Measurements from ENCODE around the gene FOXP2. TPM values are rescaled to one million over a fixed set of nuclear protein-coding genes. Genes with fewer than 3 reads are reported as not detected.

FOXP2 gene
- total and polyA plus RNA-seq, 2 of the 13 experiments (the other 11 are each of a cell fraction or from before 2014, with no cell fraction given), result 0.90 TPM; not detected in 1

DNA sequence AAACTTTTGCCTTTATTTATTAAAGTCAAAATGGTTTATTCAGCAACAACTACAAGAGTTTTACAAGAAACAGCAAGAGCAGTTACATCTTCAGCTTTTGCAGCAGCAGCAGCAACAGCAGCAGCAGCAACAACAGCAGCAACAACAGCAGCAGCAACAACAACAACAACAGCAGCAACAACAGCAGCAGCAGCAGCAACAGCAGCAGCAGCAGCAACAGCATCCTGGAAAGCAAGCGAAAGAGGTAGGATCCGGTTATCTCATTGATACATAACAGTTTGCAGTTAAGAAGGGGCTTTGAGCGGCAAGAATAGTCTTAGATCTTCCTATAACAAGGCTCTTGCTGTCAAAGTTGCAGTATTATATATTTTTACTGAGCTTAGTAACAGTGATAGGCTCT lies 215.1 kb downstream of the FOXP2 start:
- in situ Hi-C loops (cut with HindIII; ENCODE audit: extremely low pct_ligation_motif_present, low pct_unique_long_range_greater_than_20kb) (no loop called here), intact Hi-C loops (cut with micrococcal nuclease; ENCODE audit: unreplicated experiment) (no loop called here)
- ChIA-PET POLR2A (no interaction called here), CTCF (ENCODE audit: low intra/inter-chr PET ratio, low total read pairs) (no interaction called here)
- H3K9me3 ChIP-seq (ENCODE audit: low read length), result no peaks in the 10 kb centered on the region
- no peaks in the 10 kb centered on the region for H3K36me3 ChIP-seq (replicated peaks in 1 of 2; ENCODE audit: control insufficient read depth in 1 of 2, insufficient read depth in 2 of 2, low read length in 2 of 2)
- H2AFZ ChIP-seq (ENCODE audit: low read length), result no peak overlapping the region
- H3K79me2 ChIP-seq (ENCODE audit: insufficient read depth, low read length), result no peaks in the 10 kb centered on the region
- FAIRE-seq (no peak), ATAC-seq (no peak), DNase-seq (ENCODE audit: low spot score) (no peak)
- H3K4me3 ChIP-seq (replicated peaks in 1 of 3; ENCODE audit: insufficient read depth in 1 of 3, low read depth in 2 of 3, low read length in 3 of 3), result no peak overlapping the region
- BruUV-seq (replicated peaks), result no TSS peak
- H4K20me1 ChIP-seq (ENCODE audit: insufficient read depth, low read length), result no peaks in the 10 kb centered on the region
- 47% methylated on average over 3 of the region's 3 CpGs for WGBS (ENCODE audit: low lambda C conversion rate)
- no peak overlapping the region for H3K4me2 ChIP-seq (ENCODE audit: low read depth, low read length)
- H3K27me3 ChIP-seq (ENCODE audit: control insufficient read depth in 1 of 2, insufficient read depth in 2 of 2, low read length in 2 of 2), result no peaks in the 10 kb centered on the region
- no peak overlapping the region for H3K27ac ChIP-seq (ENCODE audit: extremely low read length, insufficient read depth, low read length)
- TF ChIP-seq ZNF34 (CRISPR knock-in tag; IDR thresholded peaks at IDR 0.05; ENCODE audit: borderline replicate concordance) (no peak), ZMYM3 (CRISPR knock-in tag; IDR thresholded peaks at IDR 0.05) (no peak), RXRA (CRISPR knock-in tag; IDR thresholded peaks at IDR 0.05) (no peak), ZFP62 (CRISPR knock-in tag; IDR thresholded peaks at IDR 0.05) (no peak)
- no peak overlapping the region for H3K9ac ChIP-seq (ENCODE audit: insufficient read depth, low read depth, low read length)
- H3K4me1 ChIP-seq (ENCODE audit: insufficient read depth, low read length), result no peaks in the 10 kb centered on the region

DNA sequence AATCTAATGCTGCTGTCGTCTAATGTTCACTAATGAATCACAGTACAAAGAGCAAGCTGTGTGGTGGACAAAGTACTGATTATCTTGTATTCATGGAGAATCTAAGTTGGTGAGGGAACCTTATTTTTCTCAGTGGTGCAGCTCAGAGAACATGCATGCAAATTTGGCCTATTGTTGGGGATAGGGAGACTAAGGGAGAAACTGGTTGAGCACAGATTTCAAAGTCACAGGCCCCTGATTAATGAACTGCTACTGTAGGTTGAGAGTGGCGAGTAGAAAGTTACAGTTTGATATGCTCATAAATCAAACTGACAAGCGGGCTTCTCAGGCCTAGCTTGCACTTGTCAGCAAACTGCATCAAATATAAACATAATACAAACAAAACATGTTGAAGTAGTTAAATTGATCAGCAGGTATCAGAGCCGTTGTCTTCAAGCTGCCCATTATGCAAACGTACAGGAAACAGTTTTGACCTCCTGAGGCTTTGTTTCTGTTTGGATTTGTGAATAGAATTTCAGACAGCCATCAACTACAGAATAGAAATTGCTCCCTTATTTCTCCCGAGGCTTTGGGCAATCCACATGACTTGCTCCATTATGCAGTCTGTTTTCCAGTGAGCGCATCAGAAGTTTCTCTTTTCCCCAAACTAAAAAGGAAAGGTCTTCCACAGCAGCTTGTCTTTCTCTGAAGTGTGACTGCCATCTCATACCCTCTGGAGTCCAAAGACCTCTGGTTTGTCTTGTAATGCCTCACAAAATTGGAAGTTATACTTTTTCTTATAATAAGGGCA lies 215.8 kb downstream of the FOXP2 start:
- H3K36me3 ChIP-seq (replicated peaks in 1 of 2; ENCODE audit: control insufficient read depth in 1 of 2, insufficient read depth in 2 of 2, low read length in 2 of 2), result no peaks in the 10 kb centered on the region
- no peak overlapping the region for H3K9ac ChIP-seq (ENCODE audit: insufficient read depth, low read depth, low read length)
- POLR2A ChIA-PET, result no interaction called here
- no peak overlapping the region for H2AFZ ChIP-seq (ENCODE audit: low read length)
- CTCF ChIA-PET (ENCODE audit: low intra/inter-chr PET ratio, low total read pairs), result no interaction called here
- in situ Hi-C loops (cut with HindIII; ENCODE audit: extremely low pct_ligation_motif_present, low pct_unique_long_range_greater_than_20kb), result no loop called here
- ATAC-seq (no peak; the same call in 2 of the 3 replicates), FAIRE-seq (no peak), DNase-seq (ENCODE audit: low spot score) (no peak)
- no peaks in the 10 kb centered on the region for H4K20me1 ChIP-seq (ENCODE audit: insufficient read depth, low read length)
- BruUV-seq (replicated peaks), result no TSS peak
- H3K27ac ChIP-seq (ENCODE audit: extremely low read length, insufficient read depth, low read length), result no peak overlapping the region
- no peaks in the 10 kb centered on the region for H3K27me3 ChIP-seq (ENCODE audit: control insufficient read depth in 1 of 2, insufficient read depth in 2 of 2, low read length in 2 of 2)
- H3K4me1 ChIP-seq (ENCODE audit: insufficient read depth, low read length), result no peaks in the 10 kb centered on the region
- intact Hi-C loops (cut with micrococcal nuclease; ENCODE audit: unreplicated experiment), result no loop called here
- 20% methylated on average over 7 of the region's 7 CpGs for WGBS (ENCODE audit: low lambda C conversion rate)
- no peaks in the 10 kb centered on the region for H3K9me3 ChIP-seq (ENCODE audit: low read length)
- no peaks in the 10 kb centered on the region for H3K79me2 ChIP-seq (ENCODE audit: insufficient read depth, low read length)
- no peak overlapping the region for H3K4me2 ChIP-seq (ENCODE audit: low read depth, low read length)
- no peak overlapping the region for H3K4me3 ChIP-seq (replicated peaks in 1 of 3; ENCODE audit: insufficient read depth in 1 of 3, low read depth in 2 of 3, low read length in 3 of 3)
- TF ChIP-seq NKX3-1 (CRISPR knock-in tag; IDR thresholded peaks at IDR 0.05), result no peak
- TF ChIP-seq IRF2 (CRISPR knock-in tag; IDR thresholded peaks at IDR 0.05), result no peak
- TF ChIP-seq ZFP37 (CRISPR knock-in tag; IDR thresholded peaks at IDR 0.05; ENCODE audit: borderline replicate concordance), result no peak
- TF ChIP-seq, protein P1, sequence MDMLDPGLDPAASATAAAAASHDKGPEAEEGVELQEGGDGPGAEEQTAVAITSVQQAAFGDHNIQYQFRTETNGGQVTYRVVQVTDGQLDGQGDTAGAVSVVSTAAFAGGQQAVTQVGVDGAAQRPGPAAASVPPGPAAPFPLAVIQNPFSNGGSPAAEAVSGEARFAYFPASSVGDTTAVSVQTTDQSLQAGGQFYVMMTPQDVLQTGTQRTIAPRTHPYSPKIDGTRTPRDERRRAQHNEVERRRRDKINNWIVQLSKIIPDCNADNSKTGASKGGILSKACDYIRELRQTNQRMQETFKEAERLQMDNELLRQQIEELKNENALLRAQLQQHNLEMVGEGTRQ (IDR thresholded peaks at IDR 0.05; ENCODE audit: low read depth, low read length), result no peak
- TF ChIP-seq, protein P1 (CRISPR knock-in tag; IDR thresholded peaks at IDR 0.05; ENCODE audit: borderline replicate concordance), result no peak
- TF ChIP-seq, protein P2, sequence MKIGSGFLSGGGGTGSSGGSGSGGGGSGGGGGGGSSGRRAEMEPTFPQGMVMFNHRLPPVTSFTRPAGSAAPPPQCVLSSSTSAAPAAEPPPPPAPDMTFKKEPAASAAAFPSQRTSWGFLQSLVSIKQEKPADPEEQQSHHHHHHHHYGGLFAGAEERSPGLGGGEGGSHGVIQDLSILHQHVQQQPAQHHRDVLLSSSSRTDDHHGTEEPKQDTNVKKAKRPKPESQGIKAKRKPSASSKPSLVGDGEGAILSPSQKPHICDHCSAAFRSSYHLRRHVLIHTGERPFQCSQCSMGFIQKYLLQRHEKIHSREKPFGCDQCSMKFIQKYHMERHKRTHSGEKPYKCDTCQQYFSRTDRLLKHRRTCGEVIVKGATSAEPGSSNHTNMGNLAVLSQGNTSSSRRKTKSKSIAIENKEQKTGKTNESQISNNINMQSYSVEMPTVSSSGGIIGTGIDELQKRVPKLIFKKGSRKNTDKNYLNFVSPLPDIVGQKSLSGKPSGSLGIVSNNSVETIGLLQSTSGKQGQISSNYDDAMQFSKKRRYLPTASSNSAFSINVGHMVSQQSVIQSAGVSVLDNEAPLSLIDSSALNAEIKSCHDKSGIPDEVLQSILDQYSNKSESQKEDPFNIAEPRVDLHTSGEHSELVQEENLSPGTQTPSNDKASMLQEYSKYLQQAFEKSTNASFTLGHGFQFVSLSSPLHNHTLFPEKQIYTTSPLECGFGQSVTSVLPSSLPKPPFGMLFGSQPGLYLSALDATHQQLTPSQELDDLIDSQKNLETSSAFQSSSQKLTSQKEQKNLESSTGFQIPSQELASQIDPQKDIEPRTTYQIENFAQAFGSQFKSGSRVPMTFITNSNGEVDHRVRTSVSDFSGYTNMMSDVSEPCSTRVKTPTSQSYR (CRISPR knock-in tag; IDR thresholded peaks at IDR 0.05; ENCODE audit: borderline replicate concordance), result no peak
- no peak for TF ChIP-seq RCOR2 (CRISPR knock-in tag; IDR thresholded peaks at IDR 0.05)
- TF ChIP-seq, protein P3, sequence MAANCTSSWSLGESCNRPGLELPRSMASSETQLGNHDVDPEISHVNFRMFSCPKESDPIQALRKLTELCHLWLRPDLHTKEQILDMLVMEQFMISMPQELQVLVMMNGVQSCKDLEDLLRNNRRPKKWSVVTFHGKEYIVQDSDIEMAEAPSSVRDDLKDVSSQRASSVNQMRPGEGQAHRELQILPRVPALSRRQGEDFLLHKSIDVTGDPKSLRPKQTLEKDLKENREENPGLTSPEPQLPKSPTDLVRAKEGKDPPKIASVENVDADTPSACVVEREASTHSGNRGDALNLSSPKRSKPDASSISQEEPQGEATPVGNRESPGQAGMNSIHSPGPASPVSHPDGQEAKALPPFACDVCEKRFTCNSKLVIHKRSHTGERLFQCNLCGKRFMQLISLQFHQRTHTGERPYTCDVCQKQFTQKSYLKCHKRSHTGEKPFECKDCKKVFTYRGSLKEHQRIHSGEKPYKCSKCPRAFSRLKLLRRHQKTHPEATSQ (CRISPR knock-in tag; IDR thresholded peaks at IDR 0.05; ENCODE audit: borderline replicate concordance), result no peak
